ENCODE data around the gene GTF2A1L.
A peak's percentile ranks its signal among the peaks of the same experiment; 100 is the strongest.
"Not testable (repeated sequence)": the region's sequence is repeated elsewhere in the genome, so short reads cannot be mapped to it uniquely, and the experiment has no call there.

Gene GTF2A1L, protein sequence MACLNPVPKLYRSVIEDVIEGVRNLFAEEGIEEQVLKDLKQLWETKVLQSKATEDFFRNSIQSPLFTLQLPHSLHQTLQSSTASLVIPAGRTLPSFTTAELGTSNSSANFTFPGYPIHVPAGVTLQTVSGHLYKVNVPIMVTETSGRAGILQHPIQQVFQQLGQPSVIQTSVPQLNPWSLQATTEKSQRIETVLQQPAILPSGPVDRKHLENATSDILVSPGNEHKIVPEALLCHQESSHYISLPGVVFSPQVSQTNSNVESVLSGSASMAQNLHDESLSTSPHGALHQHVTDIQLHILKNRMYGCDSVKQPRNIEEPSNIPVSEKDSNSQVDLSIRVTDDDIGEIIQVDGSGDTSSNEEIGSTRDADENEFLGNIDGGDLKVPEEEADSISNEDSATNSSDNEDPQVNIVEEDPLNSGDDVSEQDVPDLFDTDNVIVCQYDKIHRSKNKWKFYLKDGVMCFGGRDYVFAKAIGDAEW

GRCh38 chr2:48617618-48618017, at the start of gene GTF2A1L:
TSS of gene GTF2A1L (plus strand) at chr2:48617856. CDS start at chr2:48617875, 19 bp downstream.
- DNase-seq, result no peak

DNA sequence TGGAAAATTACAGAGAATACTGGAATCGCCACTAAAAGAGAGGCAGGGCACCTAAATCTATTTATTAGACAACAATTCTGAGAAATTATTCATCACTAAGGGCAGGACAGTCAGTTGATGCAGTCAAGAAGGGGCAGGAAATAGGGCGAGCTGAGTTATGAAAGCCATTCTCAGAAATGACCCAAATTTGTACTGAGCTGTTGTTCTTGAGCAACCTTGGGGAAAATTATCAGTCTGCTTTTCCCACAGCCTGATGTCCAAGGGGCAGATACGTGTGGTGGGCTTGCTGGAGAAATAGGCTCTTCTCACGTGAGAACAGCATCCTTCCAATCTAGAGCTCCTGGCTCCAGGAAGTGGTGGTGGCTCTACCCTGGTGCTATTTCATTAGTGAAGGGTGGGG, 49.1 kb upstream of the GTF2A1L start:
- no peak for DNase-seq

GRCh38 chr2:48569433-48569832, 48.2 kb upstream of the GTF2A1L start:
- no peak for DNase-seq

GRCh38 chr2:48572816-48573215, 44.8 kb upstream of the GTF2A1L start:
- peak in 1 of 56 donors; percentile 20 for DNase-seq

GRCh38 chr2:48574353-48575287, 43.0 kb upstream of the GTF2A1L start:
- DNase-seq, result no peak

DNA sequence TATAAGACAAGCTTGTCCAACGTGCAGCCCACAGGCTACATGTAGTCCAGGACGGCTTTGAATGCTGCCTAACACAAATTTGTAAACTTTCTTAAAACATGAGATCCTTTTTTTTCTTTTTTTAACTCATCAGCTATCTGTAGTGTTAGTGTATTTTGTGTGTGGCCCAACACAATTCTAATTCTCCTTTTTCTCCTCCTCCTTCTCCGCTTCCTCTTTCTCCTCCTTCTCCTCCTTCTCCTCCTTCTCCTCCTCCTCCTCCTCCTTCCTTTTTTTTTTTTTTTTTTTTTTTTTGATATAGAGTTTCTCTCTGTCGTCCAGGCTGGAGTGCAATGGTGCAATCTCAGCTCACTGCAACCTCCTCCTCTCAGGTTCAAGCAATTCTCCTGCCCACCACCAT, 39.3 kb upstream of the GTF2A1L start:
- DNase-seq, result no peak

- DNase-seq, result no peak
These were observed 33.7 kb upstream of the GTF2A1L start for GRCh38 chr2:48583961-48584360.

DNA sequence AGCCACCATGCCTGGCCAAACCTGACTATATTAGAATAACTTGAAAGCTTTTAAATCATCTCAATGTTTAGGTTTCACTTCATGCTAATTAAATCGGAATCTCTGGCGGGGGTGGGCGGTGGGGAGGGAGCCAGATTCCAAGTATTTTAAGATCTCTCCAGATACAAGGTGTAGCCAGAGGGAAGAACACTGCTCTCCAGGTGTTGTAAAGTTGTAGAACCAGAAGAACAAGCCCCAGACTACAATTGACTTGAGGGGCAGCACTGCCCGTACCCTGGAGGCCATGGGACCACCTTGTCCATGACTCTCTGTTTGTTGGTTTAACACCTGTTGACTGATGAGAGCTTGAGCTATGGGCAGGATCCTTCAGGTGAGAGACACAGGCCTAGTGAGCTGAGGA, 33.1 kb upstream of the GTF2A1L start:
- no peak for DNase-seq

DNA sequence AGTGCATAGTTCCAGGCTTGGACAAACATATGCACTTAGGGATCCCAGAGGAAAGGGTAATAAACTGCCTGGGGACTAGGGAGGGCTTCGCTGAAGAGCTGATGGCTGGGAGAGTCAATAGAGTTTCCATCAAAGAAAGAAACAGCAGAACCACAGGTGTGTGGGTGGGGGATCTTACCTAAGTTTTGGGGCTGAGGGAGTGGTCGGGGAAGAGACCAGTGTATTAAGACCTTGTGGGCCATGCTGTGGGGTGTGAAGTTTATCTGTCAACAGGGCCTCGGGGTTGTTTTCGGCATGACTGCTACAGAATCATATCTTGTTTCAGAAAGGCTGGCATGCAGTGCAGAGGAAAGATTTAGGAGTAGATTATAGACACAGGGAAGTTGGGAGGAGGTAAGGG, 31.2 kb upstream of the GTF2A1L start:
- no peak for DNase-seq

GRCh38 chr2:48587560-48587959, 30.1 kb upstream of the GTF2A1L start:
- DNase-seq, result no peak

GRCh38 chr2:48587961-48588360, 29.7 kb upstream of the GTF2A1L start:
- DNase-seq, result no peak

DNA sequence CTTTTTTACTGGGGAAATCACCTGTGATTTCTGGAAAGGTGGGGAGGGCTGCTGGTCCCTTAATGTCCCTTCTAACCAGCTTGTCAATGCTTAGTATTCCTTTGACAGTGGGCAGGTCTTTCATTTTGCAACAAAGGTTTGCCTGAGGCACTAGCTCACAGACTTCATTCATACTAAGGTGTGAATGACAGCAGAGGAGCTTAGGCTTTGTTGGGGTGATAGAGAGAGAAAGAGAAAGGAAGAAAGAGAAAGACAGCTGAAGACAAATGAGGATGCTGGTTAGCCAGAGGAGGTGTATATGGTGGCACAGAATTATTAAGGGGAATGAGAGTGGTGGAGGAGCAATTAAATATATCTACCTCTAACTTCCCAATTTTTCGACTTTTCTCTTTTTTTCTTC, 28.9 kb upstream of the GTF2A1L start:
- DNase-seq, result no peak

DNA sequence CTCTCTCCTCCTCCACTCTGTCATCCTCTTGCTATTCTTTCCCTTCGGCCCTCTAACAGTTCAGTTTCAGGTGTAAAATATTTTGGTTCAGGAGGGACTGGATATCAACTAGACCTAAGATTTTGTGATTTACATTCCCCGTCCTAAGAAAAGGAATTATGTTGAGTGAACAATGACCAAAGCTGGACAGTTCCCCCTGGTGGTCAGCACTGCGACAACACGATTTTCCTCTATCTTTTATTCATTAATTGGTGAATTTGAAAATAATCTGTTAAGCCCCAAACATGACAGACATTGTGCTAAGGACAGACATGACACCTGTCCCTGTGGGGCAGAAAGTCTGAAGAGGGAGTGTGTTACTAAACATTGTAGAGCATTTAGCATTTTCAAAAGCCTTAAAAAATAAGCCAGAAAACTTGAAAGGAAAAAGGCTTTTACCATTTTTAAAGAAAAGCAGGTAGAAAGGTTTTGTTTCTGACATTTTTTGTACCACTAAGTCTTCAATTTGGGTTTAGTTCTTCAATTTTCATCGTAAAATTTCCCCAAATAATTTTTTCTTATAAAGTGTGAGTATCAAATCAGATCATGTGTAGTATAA, 28.4 kb upstream of the GTF2A1L start:
- DNase-seq, result peak in 20 of 56 donors; percentile 2 to 73 (median 24)

- DNase-seq, result no peak
These were observed 27.6 kb upstream of the GTF2A1L start for GRCh38 chr2:48590017-48590416.

DNA sequence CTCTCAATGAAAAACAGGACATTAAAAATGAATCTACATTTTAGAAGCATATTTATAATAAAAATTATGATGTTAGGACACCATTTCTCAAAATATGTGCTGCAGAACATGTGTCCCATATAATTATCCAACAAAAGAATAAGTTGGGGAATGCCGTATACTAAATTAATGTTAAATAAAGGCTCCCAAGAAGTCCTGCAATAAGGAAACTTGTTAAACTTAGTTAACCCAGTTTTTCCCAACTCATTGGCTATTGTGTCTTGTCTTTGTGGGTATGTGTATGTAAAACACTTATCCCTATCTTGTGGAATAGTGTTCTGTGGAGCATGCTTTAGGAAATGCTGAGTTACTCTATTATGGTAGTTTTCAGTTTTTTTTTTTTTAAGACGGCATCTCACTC, 25.6 kb upstream of the GTF2A1L start:
- DNase-seq, result no peak

- not testable (repeated sequence) for DNase-seq
These were observed 20.9 kb upstream of the GTF2A1L start for GRCh38 chr2:48596751-48597150.

GRCh38 chr2:48597492-48597891, 20.2 kb upstream of the GTF2A1L start:
- DNase-seq, result no peak

GRCh38 chr2:48600204-48600813, 17.3 kb upstream of the GTF2A1L start:
- DNase-seq, result peak in 4 of 56 donors; percentile 4 to 57 (median 34)

DNA sequence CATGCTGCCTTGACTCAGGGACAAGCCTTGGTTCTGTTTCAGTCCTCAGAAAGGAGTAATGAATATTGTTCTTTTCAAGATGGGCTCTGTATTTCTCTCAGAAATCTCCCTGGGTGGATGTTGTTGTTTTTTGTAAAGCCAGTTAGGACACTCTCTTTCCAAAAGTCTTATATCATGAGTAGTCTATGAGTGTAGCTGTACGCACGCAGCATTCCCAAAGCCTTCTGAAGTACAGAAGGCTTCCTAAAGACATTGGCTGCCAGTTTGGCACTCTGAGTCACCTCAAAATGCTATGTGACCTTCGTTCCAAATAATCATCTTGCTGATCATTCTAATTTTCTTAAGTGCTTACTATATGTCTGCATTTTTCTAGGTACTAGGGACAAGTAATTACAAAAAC, 16.7 kb upstream of the GTF2A1L start:
- no peak for DNase-seq

DNA sequence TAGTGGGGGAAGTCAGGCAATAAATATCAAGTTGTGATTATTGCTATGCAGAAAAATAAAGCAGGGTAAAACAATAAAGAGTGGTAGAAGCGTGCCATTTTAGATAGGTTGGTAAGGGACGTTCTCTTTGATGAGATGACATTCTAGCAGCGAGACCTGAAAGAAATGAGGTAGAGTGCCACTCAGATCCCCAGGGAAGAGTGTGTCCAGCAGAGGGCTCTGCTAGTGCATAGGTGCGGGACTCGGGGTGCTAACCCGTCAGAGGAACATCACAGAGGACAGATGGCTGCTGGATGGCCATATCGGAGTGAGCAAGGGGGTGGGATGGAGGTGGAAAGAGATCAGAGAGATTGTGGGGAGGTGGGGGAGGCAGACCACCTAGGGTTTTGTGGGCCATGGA, 16.3 kb upstream of the GTF2A1L start:
- peak in 22 of 56 donors; percentile 3 to 57 (median 26) for DNase-seq

DNA sequence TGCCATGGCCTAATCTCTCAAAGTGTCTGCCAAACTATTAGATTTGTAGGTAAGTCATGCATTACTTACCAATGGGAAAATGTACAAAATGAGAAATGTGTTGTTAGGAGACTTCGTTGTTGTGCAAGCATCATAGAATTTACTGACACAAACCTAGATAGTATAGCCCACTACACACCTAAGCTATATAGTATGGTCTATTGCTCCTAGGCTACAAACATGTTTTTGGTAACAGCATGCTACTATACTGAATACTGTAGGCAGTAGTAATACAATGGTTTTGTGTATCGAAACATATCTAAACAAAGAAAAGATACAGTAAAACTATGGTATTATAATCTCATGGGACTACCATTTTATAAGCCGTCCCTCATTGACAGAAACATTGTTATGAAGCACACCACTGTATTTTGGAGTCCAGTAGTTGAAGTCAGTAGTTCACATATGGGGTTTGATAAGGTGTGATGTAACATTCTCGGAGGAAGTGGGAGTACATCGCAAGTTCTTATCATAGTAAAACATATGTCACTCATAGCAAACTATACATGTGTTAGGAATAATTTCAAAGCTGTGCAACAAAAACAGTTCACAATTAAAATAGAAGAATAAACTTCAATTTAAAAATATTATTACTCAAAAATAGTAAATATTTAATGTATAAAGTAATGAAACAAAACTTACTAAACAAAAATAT, 12.0 kb upstream of the GTF2A1L start:
- DNase-seq, result no peak
